ENCODE measurements around the gene HNRNPAB.

HNRNPAB gene

GRCh38 chr5:178216779-178217178 is 12.4 kb downstream of the HNRNPAB start:
- Histone ChIP-seq H3K4me3 (no peak overlapping the region), H3K27ac (no peak overlapping the region)
- no peak for DNase-seq (ENCODE audit: low spot score)
- TF ChIP-seq CTCF (IDR thresholded peaks at IDR 0.05): no peak

GRCh38 chr5:178218237-178218776 is 14.0 kb downstream of the HNRNPAB start:
- no peak for DNase-seq (ENCODE audit: low spot score)
- H3K27ac ChIP-seq: no peak overlapping the region
- no peak overlapping the region for H3K4me3 ChIP-seq
- no peak for TF ChIP-seq CTCF (IDR thresholded peaks at IDR 0.05)

GRCh38 chr5:178218827-178219226 is 14.5 kb downstream of the HNRNPAB start:
- Histone ChIP-seq H3K27ac (no peak overlapping the region), H3K4me3 (no peak overlapping the region)
- TF ChIP-seq CTCF (IDR thresholded peaks at IDR 0.05): no peak
- no peak for DNase-seq (ENCODE audit: low spot score)

- no peak overlapping the region for H3K27ac ChIP-seq
- DNase-seq (ENCODE audit: low spot score): no peak
- no peak for TF ChIP-seq CTCF (IDR thresholded peaks at IDR 0.05)
- no peak overlapping the region for H3K4me3 ChIP-seq
Observed at GRCh38 chr5:178221282-178221681, 16.9 kb downstream of the HNRNPAB start.

GRCh38 chr5:178221853-178222252 is 17.5 kb downstream of the HNRNPAB start:
- no peak for TF ChIP-seq CTCF (IDR thresholded peaks at IDR 0.05)
- no peak for DNase-seq (ENCODE audit: low spot score)
- no peak overlapping the region for H3K4me3 ChIP-seq
- no peak overlapping the region for H3K27ac ChIP-seq

GRCh38 chr5:178222292-178222691 is 18.0 kb downstream of the HNRNPAB start:
- no peak for DNase-seq (ENCODE audit: low spot score)
- Histone ChIP-seq H3K4me3 (no peak overlapping the region), H3K27ac (no peak overlapping the region)
- no peak for TF ChIP-seq CTCF (IDR thresholded peaks at IDR 0.05)

- DNase-seq (ENCODE audit: low spot score): no peak
- no peak overlapping the region for H3K27ac ChIP-seq
- no peak for TF ChIP-seq CTCF (IDR thresholded peaks at IDR 0.05)
Observed at GRCh38 chr5:178223196-178223773, 19.0 kb downstream of the HNRNPAB start.

More at GRCh38 chr5:178223196-178223773, 19.0 kb downstream of the HNRNPAB start:
- H3K4me3 ChIP-seq: no peak overlapping the region

All from coronary artery (tissue), 2 donors.